Aorta (tissue), 5 donors: ENCODE results near the gene PHACTR1. TPM values are rescaled to one million over a fixed set of nuclear protein-coding genes. Genes with fewer than 3 reads are reported as not detected.

Experiments used
- ATAC-seq: fragments of 200-7000 bp; cut with Tn5 transposase; one replicate; pipeline ENCODE4 v1.9.1; 2022; ENCODE audit warnings: moderate library complexity; ENCODE audit not compliant: low FRiP score
- DNase-seq, 2 donors: peaks; one replicate each; pipeline ENCODE4 v3.0.0-alpha.2; 2020
- H3K27ac ChIP-seq, 2 donors: one replicate each; pipeline ENCODE4 v1.5.1; 2013; ENCODE audit warnings: low read length in 2 of 2, mild to moderate bottlenecking in 2 of 2, moderate library complexity in 2 of 2, control low read depth in 1 of 2, inconsistent platforms in 1 of 2, low read depth in 1 of 2
- H3K27me3 ChIP-seq, 2 donors: one replicate each; pipeline ENCODE4 v1.6.1; 2013; ENCODE audit warnings: control low read depth in 1 of 2, low read length in 1 of 2, mild to moderate bottlenecking in 1 of 2, moderate library complexity in 1 of 2; ENCODE audit not compliant: insufficient read depth in 2 of 2, control insufficient read depth in 1 of 2
- H3K36me3 ChIP-seq, 2 donors: one replicate each; pipeline ENCODE4 v1.6.1; 2013; ENCODE audit warnings: control low read depth in 1 of 2, low read length in 1 of 2, mild to moderate bottlenecking in 1 of 2; ENCODE audit not compliant: insufficient read depth in 2 of 2, control insufficient read depth in 1 of 2
- H3K4me1 ChIP-seq, 2 donors: one replicate each; pipeline ENCODE4 v1.6.1; 2013; ENCODE audit warnings: low read length in 2 of 2, control low read depth in 1 of 2, mild to moderate bottlenecking in 1 of 2, moderate library complexity in 1 of 2; ENCODE audit not compliant: insufficient read depth in 2 of 2, control insufficient read depth in 1 of 2
- H3K4me3 ChIP-seq, 2 donors: one replicate each; pipeline ENCODE4 v1.5.1; 2013; ENCODE audit warnings: low read length in 2 of 2, control low read depth in 1 of 2, mild to moderate bottlenecking in 1 of 2
- H3K9me3 ChIP-seq: one replicate; pipeline ENCODE4 v1.6.1; 2013; ENCODE audit warnings: mild to moderate bottlenecking, low read length; ENCODE audit not compliant: control insufficient read depth
- WGBS, 2 donors: extraction: QIAGEN DNeasy Blood & Tissue Kit; methylation state at CpG; one replicate each; pipeline ENCODE4 v1.1.7; 2013; 5-methylcytosine and 5-hydroxymethylcytosine counted together
- intact Hi-C, 2 donors: fragments of 100-400 bp; cut with DNase I; formaldehyde crosslinking; loops; one replicate each; pipeline versions ENCODE4 v1.14.2 to v1.15.0; 2022
- polyA plus RNA-seq, 2 donors: library from polyadenylated mRNA; stranded (reverse); fragments of 200-250 nt; gene quantifications; one replicate each; pipeline ENCODE4 v1.2.3, GENCODE V29; 2013
- total RNA-seq, 2 donors: library from RNA; stranded (reverse); fragmentation: NEBNext Ultra II Directional; extraction: Animal tissue kit (Norgen Biotek cat#: 25700); gene quantifications; one replicate each; pipeline ENCODE4 v1.2.1, GENCODE V29; 2021
- donor health status: healthy with polysubstance abuse.
- donor health status: Bipolar disorder and iron deficiency.
- donor health status: DM: no; HTN: no; CAD: no.
- donor health status: DM: no; HTN: no; CAD: no.
- donor health status: DM: yes; HTN: yes; CAD: no.

Gene PHACTR1
- total and polyA plus RNA-seq, 4 donors, result 3.2 to 89.4 (median 20.1) TPM

- H3K4me3 ChIP-seq, result no peak overlapping the region
- intact Hi-C loops, result no loop called here
- ATAC-seq (no peak), DNase-seq (no peak)
- no peak overlapping the region for H3K27ac ChIP-seq
- no peaks in the 10 kb centered on the region for H3K27me3 ChIP-seq
- no peaks in the 10 kb centered on the region for H3K4me1 ChIP-seq
- no peaks in the 10 kb centered on the region for H3K36me3 ChIP-seq
- 85 to 91% methylated on average over 1 of the region's 1 CpG for WGBS, 2 donors
- H3K9me3 ChIP-seq, result no peaks in the 10 kb centered on the region
These were observed 545.0 kb downstream of the PHACTR1 start for GRCh38 chr6:13261464-13261994.

GRCh38 chr6:13262302-13263230 is 546.0 kb downstream of the PHACTR1 start:
- Histone ChIP-seq H3K27ac (no peak overlapping the region), H3K4me3 (no peak overlapping the region), H3K9me3 (no peaks in the 10 kb centered on the region), H3K36me3 (no peaks in the 10 kb centered on the region), H3K4me1 (peaks cover 0 to 4% of the 10 kb centered on the region in 2 donors), H3K27me3 (no peaks in the 10 kb centered on the region)
- no peak for ATAC-seq
- intact Hi-C loops, result no loop called here
- WGBS, 2 donors, result 30 to 33% methylated on average over 1 of the region's 1 CpG
- DNase-seq, result no peak

GRCh38 chr6:13263669-13264068 is 547.1 kb downstream of the PHACTR1 start:
- Histone ChIP-seq H3K27me3 (no peaks in the 10 kb centered on the region), H3K4me3 (no peak overlapping the region), H3K27ac (no peak overlapping the region), H3K9me3 (no peaks in the 10 kb centered on the region), H3K36me3 (no peaks in the 10 kb centered on the region), H3K4me1 (peaks cover 3 to 7% of the 10 kb centered on the region in 2 donors)
- ATAC-seq (no peak), DNase-seq (no peak)
- WGBS, 2 donors, result 91 to 95% methylated on average over 6 of the region's 6 CpGs
- intact Hi-C loops, result no loop called here

GRCh38 chr6:13267142-13267651 is 550.6 kb downstream of the PHACTR1 start:
- no peak for DNase-seq
- Histone ChIP-seq H3K27me3 (no peaks in the 10 kb centered on the region), H3K36me3 (no peaks in the 10 kb centered on the region), H3K27ac (no peak overlapping the region), H3K4me1 (peaks cover 3 to 11% of the 10 kb centered on the region in 2 donors), H3K9me3 (no peaks in the 10 kb centered on the region), H3K4me3 (no peak overlapping the region)
- WGBS, 2 donors, result 64 to 70% methylated on average over 2 of the region's 2 CpGs
- intact Hi-C loops, result no loop called here
- ATAC-seq, result no peak

GRCh38 chr6:13268913-13269518 is 552.4 kb downstream of the PHACTR1 start:
- Histone ChIP-seq H3K27me3 (no peaks in the 10 kb centered on the region), H3K9me3 (no peaks in the 10 kb centered on the region), H3K27ac (peak overlapping the region; percentile 69 to 86), H3K4me3 (no peak overlapping the region), H3K4me1 (peaks cover 3 to 11% of the 10 kb centered on the region in 2 donors), H3K36me3 (no peaks in the 10 kb centered on the region)
- no peak for ATAC-seq
- intact Hi-C loops, result no loop called here
- DNase-seq, result no peak
- WGBS, 2 donors, result 24 to 30% methylated on average over 8 of the region's 8 CpGs

- peak in 1 of 2 donors; percentile 87 for DNase-seq
- no peak overlapping the region for H3K27ac ChIP-seq
- H3K4me1 ChIP-seq, result peaks cover 3 to 9% of the 10 kb centered on the region in 2 donors
- intact Hi-C loops, result no loop called here
- no peak overlapping the region for H3K4me3 ChIP-seq
- no peaks in the 10 kb centered on the region for H3K9me3 ChIP-seq
- no peaks in the 10 kb centered on the region for H3K27me3 ChIP-seq
- peak; percentile 49 for ATAC-seq
- 88 to 93% methylated on average over 24 of the region's 24 CpGs for WGBS, 2 donors
- H3K36me3 ChIP-seq, result peaks cover 0 to 2% of the 10 kb centered on the region in 2 donors
These were observed 555.8 kb downstream of the PHACTR1 start for GRCh38 chr6:13272131-13273046.

GRCh38 chr6:13273202-13273930 is 556.8 kb downstream of the PHACTR1 start:
- H3K4me1 ChIP-seq, result peaks cover 3 to 4% of the 10 kb centered on the region in 2 donors
- H3K9me3 ChIP-seq, result no peaks in the 10 kb centered on the region
- peaks cover 0 to 4% of the 10 kb centered on the region in 2 donors for H3K36me3 ChIP-seq
- no peaks in the 10 kb centered on the region for H3K27me3 ChIP-seq
- no peak overlapping the region for H3K4me3 ChIP-seq
- WGBS, 2 donors, result 77 to 83% methylated on average over 10 of the region's 10 CpGs
- H3K27ac ChIP-seq, result no peak overlapping the region
- intact Hi-C loops, result no loop called here
- no peak for DNase-seq
- ATAC-seq, result no peak
